ENCODE data around the gene ITPRIPL1.

GRCh38 chr2:96320728-96321622, 4.1 kb upstream of the ITPRIPL1 start:
- TF ChIP-seq CTCF (conservative IDR thresholded peaks at IDR 0.05; ENCODE audit: low read length) (no peak), EZH2phosphoT487 (IDR thresholded peaks at IDR 0.05; ENCODE audit: borderline replicate concordance, low read depth, low read length) (no peak)
